SK-N-MC (cell line): ENCODE measurements around the gene DPEP1.

Source experiments
- DNase-seq: peaks from one replicate; pipeline ENCODE4 v3.0.0-alpha.2; 2011; ENCODE audit warnings: low read depth, low spot score
- H3K27ac ChIP-seq: fragments of 200-600 bp; sonication (generic); 2 replicates; pipeline ENCODE4 v1.5.1; 2016; ENCODE audit warnings: mixed run types
- H3K36me3 ChIP-seq: fragments of 200-600 bp; sonication (generic); 2 replicates; pipeline ENCODE4 v1.6.1; 2017; ENCODE audit warnings: antibody characterized with exemption, low read length, mixed read lengths; ENCODE audit not compliant: insufficient read depth
- H3K4me3 ChIP-seq: fragments of 200-600 bp; sonication (generic); 2 replicates; pipeline ENCODE4 v1.5.1; 2016
- H3K9ac ChIP-seq: fragments of 200-600 bp; sonication (generic); 2 replicates; pipeline ENCODE4 v1.8.0; 2017; ENCODE audit warnings: mixed run types, mixed read lengths; ENCODE audit not compliant: insufficient read length
- H3K9me3 ChIP-seq: fragments of 200-600 bp; sonication (generic); 2 replicates; pipeline ENCODE4 v1.6.1; 2017; ENCODE audit warnings: low read depth, mild to moderate bottlenecking, antibody characterized with exemption, low read length, moderate library complexity, mixed read lengths
- EZH2 ChIP-seq: fragments of 200-600 bp; sonication (generic); IDR thresholded peaks from one replicate; pipeline ENCODE4 v1.6.1; 2017; ENCODE audit warnings: antibody characterized with exemption
- FOXP2 ChIP-seq: optimal IDR thresholded peaks from 2 replicates; pipeline ENCODE3; 2011; ENCODE audit warnings: mild to moderate bottlenecking, moderate library complexity; ENCODE audit not compliant: insufficient read depth; ENCODE audit errors: extremely low read length, control extremely low read depth
- POLR2AphosphoS5 ChIP-seq: IDR thresholded peaks from 2 replicates; pipeline ENCODE4 v1.6.1; 2012; ENCODE audit warnings: mild to moderate bottlenecking, low read depth, low read length, borderline replicate concordance

DPEP1 gene

GRCh38 chr16:89576153-89577054, 37.0 kb upstream of the DPEP1 start:
- H3K27ac ChIP-seq = peak overlapping the region; percentile 36; the same call in 1 of the 2 replicates

DNA sequence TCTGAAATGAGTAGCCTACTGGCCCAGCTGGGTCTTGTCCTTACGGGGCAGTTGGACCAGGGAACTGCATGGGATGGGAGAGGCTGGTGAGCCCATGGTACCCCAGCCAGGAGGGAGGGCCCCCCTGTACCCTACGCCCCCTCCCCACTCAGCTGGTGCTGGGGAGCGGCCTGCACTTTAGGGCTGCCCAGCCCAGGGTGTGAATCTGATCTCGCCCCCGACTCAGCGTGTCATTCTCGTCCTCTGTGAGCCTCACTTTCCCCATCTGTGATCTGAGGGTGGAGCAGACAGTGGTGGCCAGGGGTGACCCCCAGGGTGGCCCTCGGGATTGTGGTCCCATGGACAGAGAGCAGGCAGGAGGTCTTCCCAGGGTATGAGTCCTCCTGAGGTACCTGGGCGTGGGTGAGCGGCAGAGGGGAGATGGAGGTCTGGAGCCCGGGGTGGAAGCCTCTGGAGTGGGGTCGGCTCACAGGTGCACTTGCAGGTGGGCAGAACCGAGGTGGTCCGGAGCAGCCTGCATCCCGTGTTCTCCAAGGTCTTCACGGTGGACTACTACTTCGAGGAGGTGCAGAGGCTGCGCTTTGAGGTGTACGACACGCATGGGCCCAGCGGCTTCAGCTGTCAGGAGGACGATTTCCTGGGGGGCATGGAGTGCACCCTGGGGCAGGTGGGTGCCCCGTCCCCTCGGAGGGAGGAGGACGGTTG, 36.2 kb upstream of the DPEP1 start:
- Histone ChIP-seq H3K27ac (no peak overlapping the region), H3K9me3 (no peaks in the 10 kb centered on the region), H3K4me3 (peak overlapping the region; percentile 77), H3K36me3 (peaks cover 22% of the 10 kb centered on the region; the same call in 1 of the 2 replicates), H3K9ac (no peak overlapping the region)
- TF ChIP-seq FOXP2 = no peak
- no peak for TF ChIP-seq EZH2
- no peak for TF ChIP-seq POLR2AphosphoS5
- DNase-seq = no peak

More at GRCh38 chr16:89576153-89577054, 37.0 kb upstream of the DPEP1 start:
- Histone ChIP-seq H3K36me3 (peaks cover 15% of the 10 kb centered on the region; the same call in 1 of the 2 replicates), H3K4me3 (peak overlapping the region; percentile 77), H3K9ac (peak overlapping the region; percentile 81), H3K9me3 (no peaks in the 10 kb centered on the region)
- no peak for TF ChIP-seq EZH2
- no peak for TF ChIP-seq FOXP2
- TF ChIP-seq POLR2AphosphoS5 = no peak
- no peak for DNase-seq

- H3K27ac ChIP-seq = no peak overlapping the region
- H3K9me3 ChIP-seq = no peaks in the 10 kb centered on the region
- TF ChIP-seq FOXP2 (no peak), EZH2 (no peak), POLR2AphosphoS5 (no peak)
- no peak for DNase-seq
- H3K9ac ChIP-seq = no peak overlapping the region
- peaks cover 26% of the 10 kb centered on the region; the same call in 1 of the 2 replicates for H3K36me3 ChIP-seq
- H3K4me3 ChIP-seq = no peak overlapping the region
Measured at GRCh38 chr16:89579351-89579750, 34.1 kb upstream of the DPEP1 start.

DNA sequence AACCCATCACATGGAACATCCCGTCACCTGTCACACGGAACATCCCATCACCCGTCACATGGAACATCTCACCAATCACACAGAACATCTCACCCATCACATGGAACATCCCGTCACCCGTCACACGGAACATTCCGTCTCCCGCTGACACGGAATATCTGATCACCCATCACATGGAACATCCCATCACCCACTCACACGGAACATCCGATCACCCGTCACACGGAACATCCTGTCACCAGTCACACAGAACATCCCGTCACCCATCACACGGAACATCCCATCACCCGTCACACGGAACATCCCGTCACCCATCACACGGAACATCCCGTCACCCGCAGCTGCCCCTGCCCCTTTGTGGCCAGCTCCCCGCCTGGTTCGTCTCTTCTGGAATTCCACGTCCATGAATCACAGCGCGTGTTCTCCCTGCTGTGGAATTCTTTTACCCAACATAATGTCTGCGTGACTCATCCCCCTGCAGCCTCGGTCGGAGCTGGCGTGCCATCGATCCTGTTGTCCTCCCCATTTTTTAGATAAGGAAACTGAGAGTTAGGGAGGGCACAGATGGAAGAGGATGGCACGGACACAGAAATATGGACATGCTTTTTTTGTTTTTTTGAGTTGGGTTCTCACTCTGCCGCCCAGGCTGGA, 32.3 kb upstream of the DPEP1 start:
- TF ChIP-seq EZH2 = no peak
- no peak for TF ChIP-seq POLR2AphosphoS5
- no peak for TF ChIP-seq FOXP2
- peaks cover 29% of the 10 kb centered on the region; the same call in 1 of the 2 replicates for H3K36me3 ChIP-seq
- DNase-seq = no peak

DNA sequence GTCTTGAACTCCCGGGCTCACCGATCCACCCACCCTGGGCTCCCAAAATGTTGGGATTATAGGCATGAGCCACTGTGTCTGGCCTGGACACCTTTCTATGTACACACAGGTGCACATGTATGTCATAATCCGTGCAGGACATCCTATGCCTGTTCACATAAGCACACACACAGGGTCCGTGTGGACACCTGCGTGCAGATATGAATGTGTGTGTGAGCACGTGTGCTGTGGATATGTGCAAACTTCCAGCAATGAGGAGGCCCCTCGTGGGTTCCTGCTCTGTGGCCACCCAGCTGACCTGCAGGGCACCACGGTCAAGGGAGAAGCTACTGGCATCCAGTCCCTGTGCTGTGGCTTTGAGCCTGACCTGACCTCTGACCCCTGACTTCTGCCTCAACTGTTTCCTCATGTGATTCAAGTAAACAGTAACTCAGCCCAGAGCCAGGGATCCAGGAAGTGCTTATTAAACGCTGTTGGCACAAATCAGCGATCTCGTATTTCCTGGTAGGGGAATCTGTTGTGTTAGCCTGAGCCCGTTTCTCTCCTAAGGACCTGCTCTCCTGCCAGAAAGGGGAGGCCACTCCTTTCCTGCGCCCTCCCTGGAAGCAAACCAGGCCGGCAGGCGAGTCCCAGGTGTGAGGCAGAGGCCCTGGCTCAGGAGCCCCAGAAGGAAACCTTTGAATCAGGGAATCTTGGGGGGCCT, 31.4 kb upstream of the DPEP1 start:
- Histone ChIP-seq H3K27ac (no peak overlapping the region), H3K4me3 (no peak overlapping the region), H3K9me3 (no peaks in the 10 kb centered on the region), H3K9ac (no peak overlapping the region), H3K36me3 (peaks cover 35% of the 10 kb centered on the region; the same call in 1 of the 2 replicates)
- no peak for DNase-seq
- TF ChIP-seq EZH2 = no peak
- TF ChIP-seq FOXP2 = no peak
- TF ChIP-seq POLR2AphosphoS5 = no peak

More for the DNA sequence above, 32.3 kb upstream of the DPEP1 start:
- H3K4me3 ChIP-seq = no peak overlapping the region
- H3K27ac ChIP-seq = no peak overlapping the region
- no peaks in the 10 kb centered on the region for H3K9me3 ChIP-seq
- H3K9ac ChIP-seq = no peak overlapping the region

DNA sequence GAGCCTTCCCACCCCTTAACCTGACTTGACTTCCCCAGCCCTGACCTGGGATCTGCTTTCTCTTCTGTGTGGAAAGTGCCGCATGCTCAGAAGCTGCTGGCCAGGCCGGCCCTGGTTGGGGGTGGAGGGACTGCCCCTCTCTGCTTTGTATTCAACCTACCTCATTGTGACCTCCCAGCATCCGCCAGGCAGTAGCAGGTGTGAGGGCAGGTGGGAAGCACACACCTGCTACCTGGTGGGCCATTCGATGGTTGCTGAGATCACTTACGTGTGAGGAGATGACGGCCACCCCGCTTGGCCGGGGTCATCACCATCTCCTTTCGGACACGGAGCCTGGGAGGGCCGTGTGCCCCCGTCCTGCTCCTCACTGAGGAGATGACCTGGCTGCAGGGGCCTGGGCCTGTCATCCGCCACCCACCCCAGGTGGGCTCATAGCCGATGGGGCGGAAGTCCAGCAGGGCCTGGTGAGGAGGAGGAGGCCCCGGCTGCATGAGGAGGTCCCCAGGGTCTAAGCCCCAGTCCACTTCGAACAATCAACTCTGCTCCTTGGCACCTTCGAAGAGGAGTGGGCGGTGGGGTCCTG, 30.7 kb upstream of the DPEP1 start:
- Histone ChIP-seq H3K9ac (no peak overlapping the region), H3K36me3 (peaks cover 35% of the 10 kb centered on the region; the same call in 1 of the 2 replicates), H3K9me3 (no peaks in the 10 kb centered on the region), H3K27ac (no peak overlapping the region), H3K4me3 (no peak overlapping the region)
- TF ChIP-seq EZH2 (no peak), FOXP2 (no peak), POLR2AphosphoS5 (no peak)
- DNase-seq = no peak

- H3K36me3 ChIP-seq = peaks cover 38% of the 10 kb centered on the region; the same call in 1 of the 2 replicates
Measured at GRCh38 chr16:89583197-89583894, 30.1 kb upstream of the DPEP1 start.

More at GRCh38 chr16:89583197-89583894, 30.1 kb upstream of the DPEP1 start:
- no peak overlapping the region for H3K9ac ChIP-seq
- no peak overlapping the region for H3K27ac ChIP-seq
- TF ChIP-seq EZH2 (no peak), POLR2AphosphoS5 (no peak), FOXP2 (no peak)
- no peaks in the 10 kb centered on the region for H3K9me3 ChIP-seq
- DNase-seq = no peak
- no peak overlapping the region for H3K4me3 ChIP-seq
